HG03460 (cell line): Measurements from ENCODE around the gene MON2.

Experiments used
- ATAC-seq: cut with Tn5 transposase; IDR thresholded peaks from one replicate; pipeline ENCODE4 v1.9.1; 2021; ENCODE audit not compliant: unreplicated experiment

MON2 gene

DNA sequence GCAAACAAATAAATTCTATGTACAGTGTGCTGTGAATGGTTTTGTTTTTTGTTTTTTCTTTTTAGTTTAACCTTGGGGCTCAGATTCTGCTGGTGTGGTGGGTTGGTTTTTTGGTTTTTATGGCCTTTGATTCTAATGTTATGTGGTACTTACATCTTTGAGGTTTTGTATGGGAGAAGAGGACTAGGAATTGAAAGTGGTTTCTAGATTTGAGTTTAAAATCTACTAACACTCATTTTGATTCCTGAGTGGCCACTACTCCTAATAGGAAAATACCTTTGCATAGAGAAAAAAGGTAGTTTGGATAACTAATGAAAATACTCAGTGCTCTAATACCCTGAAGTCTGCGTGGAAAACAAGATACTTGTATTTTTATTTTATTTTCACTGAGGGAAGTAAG, 137.7 kb downstream of the MON2 start:
- ATAC-seq: no peak

GRCh38 chr12:62604871-62605270, 138.2 kb downstream of the MON2 start:
- no peak for ATAC-seq

DNA sequence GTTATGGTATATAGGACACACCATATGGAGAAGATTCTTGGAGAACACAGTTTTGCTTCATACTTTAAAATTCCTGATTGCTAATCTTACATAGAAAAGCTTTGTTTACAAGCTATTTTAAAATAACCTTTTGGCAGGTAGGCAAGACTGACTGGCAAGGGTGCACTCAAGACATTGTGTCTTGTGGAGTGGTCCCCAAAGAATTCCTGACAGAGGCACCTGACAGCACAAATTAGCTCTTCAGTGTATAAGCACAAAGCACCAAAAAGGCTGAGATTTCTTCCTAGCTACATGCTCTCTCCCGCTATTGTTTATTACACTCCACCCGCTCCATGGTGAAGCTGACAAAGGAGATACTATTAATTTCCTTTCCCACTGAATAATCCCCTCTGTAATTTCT, 139.4 kb downstream of the MON2 start:
- ATAC-seq: no peak

DNA sequence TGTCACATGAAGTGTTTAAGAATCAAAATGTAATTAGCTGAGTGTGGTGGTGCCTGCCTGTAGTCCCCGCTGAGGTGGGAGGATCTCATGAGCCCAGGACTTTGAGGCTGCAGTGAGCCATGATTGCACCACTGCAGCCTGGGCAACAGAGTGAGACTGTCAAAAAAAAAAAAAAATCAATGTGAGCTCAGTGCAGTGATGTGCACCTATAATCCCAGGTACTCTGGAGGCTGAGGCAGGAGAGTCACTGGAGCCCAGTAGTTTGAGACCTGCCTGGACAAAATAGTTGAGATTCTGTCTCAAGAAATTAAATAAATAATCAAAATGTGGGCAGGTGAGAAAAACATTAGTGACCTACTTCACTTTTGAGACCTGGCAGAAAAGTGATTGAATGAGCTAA, 140.0 kb downstream of the MON2 start:
- ATAC-seq: no peak

- no peak for ATAC-seq
Observed at GRCh38 chr12:62613081-62613480, 146.5 kb downstream of the MON2 start.

DNA sequence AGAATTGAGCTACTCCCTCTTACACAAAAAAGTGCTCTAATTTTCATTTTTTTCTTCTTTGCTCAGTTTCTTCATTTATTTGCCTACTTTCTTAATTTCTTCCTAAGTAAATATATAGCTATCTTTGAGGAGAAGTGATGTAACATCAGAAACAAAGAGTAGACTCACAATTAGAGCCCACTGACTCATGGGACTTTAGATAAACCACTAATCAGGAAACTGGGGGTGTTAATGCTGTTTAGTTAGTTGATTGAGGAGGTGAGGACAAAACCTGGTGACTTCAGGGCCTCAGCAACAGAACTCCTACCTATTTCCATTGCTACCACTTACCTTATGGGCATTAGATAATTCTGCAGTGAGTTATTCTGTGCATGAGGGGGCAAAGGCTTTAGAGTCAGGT, 151.7 kb downstream of the MON2 start:
- ATAC-seq: no peak

DNA sequence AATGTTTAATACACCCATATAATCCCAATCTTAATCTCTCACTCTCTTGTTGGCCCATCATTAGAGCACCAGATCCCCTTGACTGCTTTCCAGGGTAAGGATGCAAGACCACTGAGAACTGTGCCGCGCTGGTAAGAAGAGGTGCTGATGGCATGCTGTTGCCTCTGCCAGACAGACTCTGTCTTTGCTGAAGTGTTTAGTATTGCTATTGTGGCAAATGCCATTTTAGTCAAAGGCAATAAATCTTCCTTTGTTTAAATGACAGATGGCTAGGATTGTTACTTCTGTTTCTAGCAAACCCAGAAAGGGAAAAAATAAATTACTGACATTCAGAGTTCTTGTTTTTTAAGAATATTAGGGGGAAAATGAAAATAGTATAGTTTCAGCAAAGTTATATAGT, 152.3 kb downstream of the MON2 start:
- ATAC-seq: no peak

DNA sequence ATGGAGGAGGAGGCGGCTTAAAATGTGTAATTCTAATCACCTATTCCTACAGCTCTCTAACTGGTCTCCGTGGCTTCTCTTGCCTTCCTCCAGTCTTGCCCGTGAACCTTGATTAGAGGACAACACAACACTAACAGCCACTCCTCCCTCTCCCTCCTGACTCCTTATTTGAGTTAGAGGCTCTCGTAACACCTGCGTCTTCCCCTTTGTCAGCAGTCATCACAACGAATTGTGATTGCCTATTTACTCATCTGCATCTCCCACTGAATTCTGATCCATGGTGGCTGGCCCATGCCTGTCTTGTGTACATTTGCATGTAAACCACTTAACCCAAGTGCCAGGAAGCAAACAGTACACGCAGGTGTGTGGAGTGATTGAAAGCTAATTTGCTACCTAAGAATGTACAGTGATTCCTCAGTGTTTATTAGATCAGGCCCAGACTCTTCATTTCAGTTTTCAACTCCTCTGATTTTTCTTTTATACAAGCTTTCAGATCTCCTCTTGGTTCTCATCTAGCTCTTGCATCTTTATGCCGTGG, 154.5 kb downstream of the MON2 start:
- ATAC-seq: no peak

- ATAC-seq: no peak
Observed at GRCh38 chr12:62622177-62622576, 155.6 kb downstream of the MON2 start.

GRCh38 chr12:62625228-62625627, 158.6 kb downstream of the MON2 start:
- no peak for ATAC-seq

DNA sequence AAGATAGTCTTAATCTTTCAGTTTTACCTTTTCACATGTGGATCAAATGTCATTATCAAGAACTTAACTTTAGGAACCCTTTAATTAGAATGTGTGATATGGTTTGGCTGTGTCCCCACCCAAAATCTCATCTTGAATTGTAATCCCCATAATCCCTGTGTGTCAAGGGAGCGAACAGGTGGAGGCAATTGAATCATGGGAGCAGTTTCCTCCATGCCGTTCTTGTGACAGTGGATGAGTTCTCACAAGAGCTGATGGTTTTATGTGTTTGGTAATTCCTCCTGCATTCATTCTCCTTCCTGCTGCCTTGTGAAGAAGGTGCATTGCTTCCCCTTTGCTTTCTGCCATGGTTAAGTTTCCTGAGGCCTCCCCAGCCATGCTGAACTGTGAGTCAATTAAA, 160.6 kb downstream of the MON2 start:
- ATAC-seq: no peak

DNA sequence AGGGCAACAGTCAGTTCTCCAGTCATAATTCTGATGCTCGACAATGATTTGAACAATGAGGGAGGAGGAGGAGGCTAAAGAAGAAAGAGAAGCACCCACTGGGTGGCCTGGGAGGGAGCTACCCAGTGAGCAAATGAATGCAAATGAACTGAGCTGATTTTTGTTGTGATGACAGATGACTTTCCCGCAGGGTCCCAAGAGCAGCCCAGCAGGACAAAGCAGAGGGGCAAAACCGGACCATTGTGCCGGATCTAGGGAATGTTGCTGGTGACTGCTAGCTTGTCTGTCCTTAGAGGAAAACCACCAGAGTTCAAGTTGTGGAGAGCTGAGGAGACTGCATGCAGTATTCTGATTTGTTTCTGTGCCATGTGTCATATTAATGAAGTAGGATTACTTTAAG, 162.8 kb downstream of the MON2 start:
- no peak for ATAC-seq

DNA sequence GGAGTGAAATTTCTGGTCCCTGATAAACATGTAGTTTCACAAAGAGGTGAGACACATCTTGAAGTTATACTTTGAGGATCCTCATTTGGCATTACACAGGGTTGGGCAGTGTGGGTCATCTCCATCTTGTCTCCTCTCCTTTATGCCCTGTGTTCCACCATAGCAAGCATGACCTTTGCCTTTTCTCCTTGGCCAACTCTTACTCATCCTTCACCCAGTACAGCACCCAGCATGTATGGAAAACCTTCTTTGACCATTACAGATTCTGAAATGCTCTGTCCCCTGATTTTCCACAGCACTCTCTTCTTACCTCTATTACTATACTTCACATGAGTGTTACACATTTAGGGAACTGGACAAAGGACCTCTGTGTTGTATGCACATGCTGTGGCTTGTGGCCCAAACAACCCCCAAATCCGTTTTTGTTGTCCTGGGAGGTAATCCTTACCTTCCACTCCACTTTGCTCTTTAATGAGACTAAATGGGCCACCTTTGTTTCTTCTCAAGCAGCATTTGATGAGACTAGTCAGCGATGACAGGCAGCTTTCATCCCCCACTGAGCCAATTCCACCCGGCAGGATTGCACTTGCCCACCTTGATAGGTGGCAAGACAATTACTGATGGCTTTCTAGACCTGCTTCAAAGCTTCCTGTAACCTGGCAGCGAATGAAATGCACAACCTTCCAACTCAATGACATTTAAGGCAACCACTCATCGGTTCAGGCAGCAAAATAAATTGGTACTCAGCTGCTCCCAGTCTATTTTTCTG, 163.5 kb downstream of the MON2 start:
- no peak for ATAC-seq

DNA sequence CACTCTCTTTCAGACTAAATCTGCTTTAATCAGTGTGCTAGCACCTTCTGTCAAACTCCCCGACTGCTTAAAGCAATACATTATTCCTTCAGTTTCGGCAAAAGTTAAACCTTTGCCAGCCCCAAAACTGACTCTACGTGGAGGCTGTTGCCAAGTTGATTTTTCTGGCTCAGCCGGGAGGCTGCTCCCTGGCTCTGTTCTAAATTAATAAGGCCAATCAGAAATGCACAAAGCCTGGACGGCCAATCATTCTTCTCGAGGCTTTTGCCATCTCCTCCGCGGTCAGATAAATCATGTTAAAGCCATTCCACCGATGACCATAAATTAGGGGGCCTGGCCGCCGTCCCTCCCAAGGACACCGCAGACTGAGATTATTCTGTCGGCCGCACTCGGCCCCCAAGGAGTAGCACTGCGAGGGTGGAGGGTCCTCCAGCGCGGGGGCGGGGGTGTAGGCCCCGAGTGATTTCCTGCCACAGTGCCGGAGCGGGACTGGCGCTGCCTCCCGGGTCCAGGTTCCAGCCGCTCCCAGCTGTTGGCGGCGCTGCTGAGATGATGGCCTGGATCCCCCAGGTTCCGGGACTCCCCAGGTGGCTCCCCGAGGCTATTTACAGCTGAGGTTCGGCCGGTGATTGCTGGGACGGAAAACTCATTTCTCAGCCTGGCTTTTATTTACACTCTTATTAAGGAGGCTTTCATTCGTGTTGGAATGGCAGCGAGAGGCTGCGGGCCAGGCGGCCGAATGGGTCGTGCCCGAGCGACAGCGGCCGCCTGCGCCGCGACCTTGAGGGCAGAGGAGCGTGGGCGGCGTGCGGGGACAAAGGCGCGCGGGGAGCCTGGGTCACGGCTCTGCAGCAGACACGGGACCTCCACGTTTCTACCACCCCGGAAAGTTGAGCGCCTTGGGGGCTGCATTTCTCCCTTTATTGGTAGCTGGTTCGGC, 165.1 kb downstream of the MON2 start:
- peak; percentile 77 for ATAC-seq

DNA sequence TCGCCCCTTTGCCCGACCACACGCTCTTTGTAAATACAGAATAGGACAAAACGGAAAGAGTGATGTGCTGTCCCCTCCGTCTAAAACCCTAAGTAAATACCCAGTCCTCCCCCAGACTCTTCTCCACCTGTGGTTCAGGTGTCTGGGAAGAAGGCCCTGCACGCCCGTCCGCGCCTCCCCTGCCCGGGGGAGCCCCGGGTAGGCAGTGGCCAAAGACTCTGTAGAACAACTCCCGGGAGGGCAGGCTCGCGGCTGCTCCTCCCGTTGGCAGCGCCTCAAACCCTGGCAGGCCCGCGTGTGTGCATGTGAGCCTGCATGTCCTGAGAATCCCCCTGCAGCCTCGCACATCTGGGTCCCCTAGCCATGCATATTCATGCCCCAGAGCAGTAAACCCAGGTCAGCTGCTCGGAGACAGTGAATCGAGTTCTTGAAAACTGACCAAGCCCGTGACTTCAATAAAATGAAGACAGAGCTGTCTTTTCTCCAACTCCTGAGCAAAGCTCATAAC, 165.8 kb downstream of the MON2 start:
- peak; percentile 44 for ATAC-seq

DNA sequence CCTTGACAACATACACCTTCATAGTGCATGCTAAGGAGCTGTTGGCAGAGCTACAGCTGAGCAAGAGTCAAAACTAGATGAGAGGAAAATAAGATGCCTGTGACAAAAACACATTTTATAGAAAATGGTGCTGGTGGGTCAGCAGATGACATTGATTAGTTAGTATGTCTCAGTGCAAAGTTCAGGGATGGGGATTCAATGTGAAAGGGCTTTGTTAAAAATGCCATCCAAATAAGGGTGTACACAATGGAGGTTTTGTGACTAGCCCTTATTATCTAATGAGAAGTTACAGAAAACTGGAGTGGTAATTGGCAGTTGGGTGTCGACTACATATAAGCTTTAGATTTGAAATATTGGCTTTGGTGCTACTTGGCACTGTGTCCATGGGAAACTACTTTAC, 169.0 kb downstream of the MON2 start:
- no peak for ATAC-seq

- ATAC-seq: no peak
Observed at GRCh38 chr12:62637679-62638078, 171.1 kb downstream of the MON2 start.

GRCh38 chr12:62640910-62641448, 174.4 kb downstream of the MON2 start:
- ATAC-seq: peak; percentile 92

GRCh38 chr12:62642486-62642885, 175.9 kb downstream of the MON2 start:
- ATAC-seq: no peak

- ATAC-seq: no peak
Observed at GRCh38 chr12:62643486-62643885, 176.9 kb downstream of the MON2 start.

- no peak for ATAC-seq
Observed at GRCh38 chr12:62646566-62646965, 179.9 kb downstream of the MON2 start.
